AG09309 (cell line): ENCODE measurements around the gene BTBD9.

Source experiments
- DNase-seq: peaks from one replicate; pipeline ENCODE4 v3.0.0-alpha.2; 2010; ENCODE audit warnings: low read depth
- H3K4me3 ChIP-seq: 2 replicates; pipeline ENCODE4 v1.5.1; 2011; ENCODE audit warnings: mild to moderate bottlenecking, low read depth, low read length, moderate library complexity; ENCODE audit not compliant: control insufficient read depth
- TF ChIP-seq, protein P1 (sequence below): IDR thresholded peaks from 2 replicates; pipeline ENCODE4 v1.5.1; 2011; ENCODE audit warnings: mild to moderate bottlenecking, low read depth, low read length, inconsistent platforms; ENCODE audit not compliant: insufficient read depth, control insufficient read depth; ENCODE audit errors: missing control alignments

BTBD9 gene

DNA sequence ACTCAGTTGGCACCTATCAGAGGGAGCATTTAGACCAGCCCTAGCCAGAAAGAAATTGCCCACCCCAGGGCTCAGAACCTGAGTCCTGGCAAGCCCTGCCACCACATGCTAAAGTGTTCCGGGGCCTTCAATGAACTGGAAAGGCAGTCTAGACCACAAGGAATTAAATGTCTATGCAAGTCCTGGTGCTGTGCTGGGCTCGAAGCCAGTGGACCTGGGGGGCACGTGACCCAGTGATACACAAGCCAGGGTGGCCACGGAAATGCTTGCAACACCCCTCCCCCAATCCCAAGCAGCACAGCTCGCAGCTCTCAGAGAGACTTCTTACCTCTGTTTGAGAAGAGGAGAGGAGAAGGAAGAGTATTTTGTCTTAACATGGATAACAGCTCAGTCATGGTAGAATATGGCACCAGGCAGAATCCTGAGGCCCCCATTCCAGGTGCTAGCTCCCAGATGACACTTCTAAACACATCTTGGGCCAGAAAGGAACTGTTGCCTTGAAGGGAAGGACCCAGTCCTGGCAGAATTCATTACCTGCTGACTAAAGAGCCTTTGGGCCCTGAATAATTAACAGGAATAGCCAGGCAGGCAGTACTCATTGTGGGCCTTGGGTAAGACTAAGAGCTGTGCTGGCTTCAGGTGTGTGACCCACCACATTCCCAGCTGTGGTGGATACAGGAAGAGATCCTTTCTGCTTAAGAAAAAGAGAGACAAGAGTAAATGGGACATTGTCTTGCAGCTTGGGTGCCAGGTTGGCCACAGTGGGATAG, 111.3 kb downstream of the BTBD9 start:
- no peak for DNase-seq
- no peak overlapping the region for H3K4me3 ChIP-seq
- TF ChIP-seq, protein P1, sequence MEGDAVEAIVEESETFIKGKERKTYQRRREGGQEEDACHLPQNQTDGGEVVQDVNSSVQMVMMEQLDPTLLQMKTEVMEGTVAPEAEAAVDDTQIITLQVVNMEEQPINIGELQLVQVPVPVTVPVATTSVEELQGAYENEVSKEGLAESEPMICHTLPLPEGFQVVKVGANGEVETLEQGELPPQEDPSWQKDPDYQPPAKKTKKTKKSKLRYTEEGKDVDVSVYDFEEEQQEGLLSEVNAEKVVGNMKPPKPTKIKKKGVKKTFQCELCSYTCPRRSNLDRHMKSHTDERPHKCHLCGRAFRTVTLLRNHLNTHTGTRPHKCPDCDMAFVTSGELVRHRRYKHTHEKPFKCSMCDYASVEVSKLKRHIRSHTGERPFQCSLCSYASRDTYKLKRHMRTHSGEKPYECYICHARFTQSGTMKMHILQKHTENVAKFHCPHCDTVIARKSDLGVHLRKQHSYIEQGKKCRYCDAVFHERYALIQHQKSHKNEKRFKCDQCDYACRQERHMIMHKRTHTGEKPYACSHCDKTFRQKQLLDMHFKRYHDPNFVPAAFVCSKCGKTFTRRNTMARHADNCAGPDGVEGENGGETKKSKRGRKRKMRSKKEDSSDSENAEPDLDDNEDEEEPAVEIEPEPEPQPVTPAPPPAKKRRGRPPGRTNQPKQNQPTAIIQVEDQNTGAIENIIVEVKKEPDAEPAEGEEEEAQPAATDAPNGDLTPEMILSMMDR, result no peak

DNA sequence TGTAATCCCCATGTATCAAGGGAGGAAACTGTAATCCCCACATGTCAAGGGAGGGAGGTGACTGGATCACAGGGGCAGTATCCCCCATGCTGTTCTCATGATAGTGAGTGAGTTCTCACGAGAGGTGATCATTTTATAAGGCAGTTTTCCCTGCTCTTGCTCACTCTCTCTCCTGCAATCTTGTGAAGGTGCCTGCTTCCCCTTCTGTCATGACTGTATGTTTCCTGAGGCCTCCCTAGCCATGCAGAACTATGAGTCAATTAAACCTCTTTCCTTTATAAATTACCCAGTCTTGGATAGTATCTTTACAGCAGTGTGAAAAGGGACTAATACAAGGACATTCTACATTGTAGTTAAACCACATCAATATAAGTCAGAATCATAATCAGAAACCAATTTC, 112.4 kb downstream of the BTBD9 start:
- no peak for DNase-seq
- TF ChIP-seq, protein P1, result no peak
- no peak overlapping the region for H3K4me3 ChIP-seq

DNA sequence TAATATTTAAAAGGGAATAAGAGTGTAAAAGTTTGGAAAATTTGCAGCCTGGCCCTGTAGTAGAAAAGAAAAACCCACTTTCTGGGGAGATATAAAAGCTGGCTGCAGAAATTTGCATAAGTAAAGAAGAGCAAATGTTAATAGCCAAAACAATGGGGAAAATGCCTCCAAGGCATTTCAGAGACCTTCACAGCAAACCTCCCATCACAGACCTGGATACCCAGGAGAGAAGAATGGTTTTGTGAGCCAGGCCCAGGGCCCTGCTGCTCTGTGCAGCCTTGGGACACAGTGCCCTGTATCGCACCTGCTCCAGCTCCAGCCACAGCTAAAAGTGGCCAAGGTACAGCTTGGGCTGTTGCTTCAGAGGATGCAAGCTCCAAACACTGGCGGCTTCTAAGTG, 113.8 kb downstream of the BTBD9 start:
- TF ChIP-seq, protein P1, result no peak
- no peak overlapping the region for H3K4me3 ChIP-seq
- DNase-seq, result no peak

DNA sequence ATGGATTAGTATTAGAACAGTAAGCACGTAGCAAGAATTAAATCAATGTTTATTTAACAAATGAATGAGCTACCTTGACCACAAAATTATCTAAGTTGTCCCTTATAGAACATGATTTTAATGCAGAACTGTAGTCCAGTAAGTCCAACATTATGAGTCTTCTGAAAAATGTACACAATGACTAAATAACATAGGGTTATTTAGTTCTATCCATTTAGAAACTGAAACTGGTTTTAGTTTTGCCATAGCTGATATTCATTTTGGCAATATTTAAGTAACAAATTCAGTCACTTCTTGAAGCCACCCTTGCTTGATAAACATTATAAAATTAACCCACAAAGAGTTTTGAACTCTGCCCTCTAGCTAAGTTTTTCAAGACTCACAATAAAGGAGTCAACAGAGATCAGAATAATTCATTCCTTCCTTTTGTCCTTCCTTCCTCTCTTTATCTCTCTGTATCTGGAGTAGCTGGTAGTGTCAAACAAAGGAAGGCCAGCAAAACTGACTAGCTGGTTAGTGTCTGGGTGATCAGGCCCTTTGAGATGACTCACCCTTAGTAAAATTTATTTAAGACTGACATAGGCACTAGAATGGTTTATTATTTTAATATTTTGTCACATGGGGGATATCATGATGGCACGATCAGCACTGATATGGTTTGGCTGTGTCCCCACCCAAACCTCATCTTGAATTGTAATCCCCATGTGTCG, 115.1 kb downstream of the BTBD9 start:
- H3K4me3 ChIP-seq, result no peak overlapping the region
- TF ChIP-seq, protein P1, result no peak
- DNase-seq, result no peak

DNA sequence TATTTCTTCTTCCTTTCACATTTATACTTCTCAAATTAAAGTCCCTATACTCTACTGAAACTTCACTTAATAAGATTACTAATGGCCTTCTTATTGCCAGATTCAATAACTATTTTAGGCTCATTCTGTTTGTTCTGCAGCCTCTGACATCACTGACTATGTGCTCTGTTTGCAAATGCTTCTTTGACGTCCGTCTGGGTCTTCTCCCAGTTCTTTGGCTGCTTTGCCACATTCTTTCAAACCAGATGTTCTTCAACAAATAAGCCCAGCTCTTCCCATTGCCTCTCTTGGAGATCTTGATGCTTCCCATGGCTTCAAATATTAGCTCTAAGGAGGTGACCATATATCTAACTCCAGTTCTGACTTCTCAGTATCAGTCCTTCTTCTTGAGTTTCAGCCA, 117.4 kb downstream of the BTBD9 start:
- DNase-seq, result no peak
- TF ChIP-seq, protein P1, result no peak
- H3K4me3 ChIP-seq, result no peak overlapping the region

DNA sequence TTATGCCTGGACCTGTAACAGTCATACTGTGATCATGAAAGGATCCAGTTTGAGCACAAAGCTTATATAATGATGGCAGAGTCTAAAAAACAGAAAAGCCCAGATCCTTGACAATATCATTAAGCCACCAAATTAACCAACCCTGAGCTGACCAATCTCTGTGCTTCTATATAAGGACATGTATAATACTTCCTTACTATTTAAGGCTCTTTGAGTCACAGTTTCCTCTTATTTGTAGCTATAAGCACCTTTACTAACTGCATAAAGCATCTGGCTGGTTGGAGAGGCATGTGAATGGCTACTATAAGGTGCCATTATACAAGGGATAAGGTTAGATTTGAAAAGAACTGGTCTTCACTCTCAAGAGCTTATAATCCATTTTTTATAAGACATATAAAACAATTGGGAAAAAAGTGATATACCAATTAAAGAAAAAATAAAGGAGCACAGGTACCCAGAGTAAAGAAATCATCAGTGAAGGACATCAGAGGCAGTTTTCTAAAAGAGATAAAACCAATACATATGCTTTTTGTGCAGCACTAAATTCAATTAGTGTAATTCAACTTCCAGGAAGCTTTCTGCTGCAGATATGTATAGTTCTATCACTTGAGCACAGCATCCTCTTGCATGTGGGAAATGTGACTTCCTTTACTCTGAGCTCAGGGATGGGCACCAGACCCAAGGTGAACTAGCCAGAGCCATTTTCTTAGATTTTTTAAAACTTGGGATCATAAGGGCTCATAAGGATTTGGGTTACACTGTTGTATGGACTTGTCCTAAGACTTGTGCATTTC, 121.0 kb downstream of the BTBD9 start:
- TF ChIP-seq, protein P1, result no peak
- no peak overlapping the region for H3K4me3 ChIP-seq
- no peak for DNase-seq
